Hepatocyte (in vitro differentiated cells): ENCODE data around the gene SIVA1.

Source experiments
- EZH2phosphoT487 ChIP-seq: fragments of 200-600 bp; sonication (generic); IDR thresholded peaks from one replicate; pipeline ENCODE4 v1.6.1; 2018; ENCODE audit warnings: antibody characterized with exemption, mild to moderate bottlenecking, low read depth, moderate library complexity; ENCODE audit not compliant: unreplicated experiment, severe bottlenecking
- TF ChIP-seq, protein P1 (sequence below): fragments of 200-600 bp; sonication (generic); IDR thresholded peaks from 2 replicates; pipeline ENCODE4 v1.5.1; 2016; ENCODE audit warnings: antibody characterized with exemption, mild to moderate bottlenecking; ENCODE audit not compliant: poor library complexity

DNA sequence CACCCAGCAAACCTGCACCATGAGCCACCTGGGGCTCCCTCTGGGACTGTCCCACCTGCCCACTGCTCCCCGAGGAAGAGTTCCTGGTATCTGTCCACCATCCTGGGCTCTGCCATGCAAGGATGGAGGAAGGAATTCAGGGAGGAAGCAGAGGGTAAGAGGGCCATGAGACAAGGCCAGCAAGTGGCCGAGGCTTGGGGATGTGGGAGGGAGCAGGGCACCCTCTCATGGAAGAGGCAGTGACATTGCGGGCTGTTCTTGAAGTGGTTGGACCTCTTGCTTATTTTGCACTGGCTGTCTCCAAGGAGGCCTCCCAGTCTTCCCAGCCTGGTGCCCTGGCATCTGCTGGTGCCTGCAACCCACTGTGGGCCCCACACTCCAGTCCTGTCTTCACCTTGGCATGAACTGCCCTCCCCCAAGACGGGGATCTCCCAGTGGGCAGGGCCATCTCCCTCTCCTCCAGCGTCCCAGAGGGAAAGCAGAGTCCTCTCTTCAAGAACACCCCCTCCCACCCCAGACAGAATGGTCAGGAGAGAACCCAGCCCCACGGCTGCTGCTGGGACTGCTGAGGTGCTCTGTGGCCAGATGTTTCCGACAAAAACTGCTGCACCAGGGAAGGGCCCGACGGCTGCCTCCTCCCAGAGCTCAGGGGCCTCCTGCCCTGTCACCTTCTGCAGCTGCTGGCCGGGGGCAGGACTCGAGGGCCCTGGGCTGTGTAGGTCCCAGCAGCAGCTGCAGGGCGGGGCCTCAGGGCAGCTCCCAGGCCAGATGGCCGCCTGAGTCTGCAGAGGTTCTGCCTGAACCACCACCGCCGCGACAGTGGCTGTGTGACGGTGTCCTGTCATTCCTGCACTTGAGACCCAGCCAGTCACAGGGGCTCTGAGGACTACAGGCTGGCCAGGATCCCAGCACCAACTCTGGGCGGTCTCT, 44.4 kb downstream of the SIVA1 start:
- TF ChIP-seq, protein P1, sequence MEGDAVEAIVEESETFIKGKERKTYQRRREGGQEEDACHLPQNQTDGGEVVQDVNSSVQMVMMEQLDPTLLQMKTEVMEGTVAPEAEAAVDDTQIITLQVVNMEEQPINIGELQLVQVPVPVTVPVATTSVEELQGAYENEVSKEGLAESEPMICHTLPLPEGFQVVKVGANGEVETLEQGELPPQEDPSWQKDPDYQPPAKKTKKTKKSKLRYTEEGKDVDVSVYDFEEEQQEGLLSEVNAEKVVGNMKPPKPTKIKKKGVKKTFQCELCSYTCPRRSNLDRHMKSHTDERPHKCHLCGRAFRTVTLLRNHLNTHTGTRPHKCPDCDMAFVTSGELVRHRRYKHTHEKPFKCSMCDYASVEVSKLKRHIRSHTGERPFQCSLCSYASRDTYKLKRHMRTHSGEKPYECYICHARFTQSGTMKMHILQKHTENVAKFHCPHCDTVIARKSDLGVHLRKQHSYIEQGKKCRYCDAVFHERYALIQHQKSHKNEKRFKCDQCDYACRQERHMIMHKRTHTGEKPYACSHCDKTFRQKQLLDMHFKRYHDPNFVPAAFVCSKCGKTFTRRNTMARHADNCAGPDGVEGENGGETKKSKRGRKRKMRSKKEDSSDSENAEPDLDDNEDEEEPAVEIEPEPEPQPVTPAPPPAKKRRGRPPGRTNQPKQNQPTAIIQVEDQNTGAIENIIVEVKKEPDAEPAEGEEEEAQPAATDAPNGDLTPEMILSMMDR = no peak
- no peak for TF ChIP-seq EZH2phosphoT487
